Measurements from ENCODE around the gene GJD2.

GJD2 gene

DNA sequence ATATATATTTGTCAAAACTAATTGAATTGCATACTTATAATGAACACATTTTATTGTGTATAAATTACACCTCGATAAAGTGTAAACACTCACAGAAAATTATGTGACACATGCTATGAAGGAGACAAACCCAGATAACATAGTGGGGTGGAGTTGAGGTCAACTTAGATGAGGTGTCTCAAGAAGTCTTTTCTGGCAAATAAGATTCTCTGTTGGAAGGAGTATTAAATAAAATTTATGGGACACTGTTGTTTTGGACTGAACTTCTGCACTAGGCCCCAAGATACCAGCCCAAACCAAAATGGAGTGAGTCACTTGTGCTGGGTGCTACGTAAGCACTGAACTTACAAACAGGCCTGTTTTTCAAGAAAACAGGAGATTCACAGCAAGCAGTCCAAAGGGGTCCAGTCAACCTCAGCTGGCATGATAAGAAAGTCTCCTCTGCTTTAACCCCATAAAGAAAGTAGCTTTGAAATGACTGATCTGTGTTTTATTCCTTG, 21.9 kb upstream of the GJD2 start:
- TF ChIP-seq CTCF (conservative IDR thresholded peaks at IDR 0.05; ENCODE audit: low read depth), result no peak
- no peak for DNase-seq (ENCODE audit: low spot score)
- H3K27ac ChIP-seq, result no peak overlapping the region
- CTCF ChIA-PET, result no interaction called here
- POLR2A ChIA-PET (ENCODE audit: low non-redundant PET), result no interaction called here

DNA sequence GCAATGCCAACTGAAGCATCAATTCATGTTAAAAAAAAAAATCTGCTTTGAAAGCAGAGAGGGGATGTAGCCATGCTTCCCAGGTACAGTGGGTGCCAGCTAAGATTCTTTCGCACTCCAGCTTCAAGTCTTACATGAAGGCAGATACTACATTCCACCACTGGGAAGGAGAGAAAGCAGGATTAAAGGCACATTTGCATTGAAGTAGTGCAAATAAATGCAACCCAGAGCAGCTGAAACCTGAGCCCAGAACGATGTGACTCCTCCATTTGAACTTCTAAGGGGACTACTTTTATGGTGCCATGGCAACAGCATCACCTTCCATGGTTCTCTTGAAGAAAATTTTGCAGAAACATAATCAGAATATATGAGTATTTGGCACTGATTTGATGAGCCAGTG, 19.1 kb upstream of the GJD2 start:
- ChIA-PET CTCF (interaction anchor here (0.6 kb wide), 1 partner anchor 142 kb away, joined by 3 read pairs; no protein-coding TSS in a partner anchor), POLR2A (ENCODE audit: low non-redundant PET) (no interaction called here)
- H3K27ac ChIP-seq, result no peak overlapping the region
- DNase-seq (ENCODE audit: low spot score), result no peak
- TF ChIP-seq CTCF (conservative IDR thresholded peaks at IDR 0.05; ENCODE audit: low read depth), result no peak

- POLR2A ChIA-PET (ENCODE audit: low non-redundant PET), result no interaction called here
- CTCF ChIA-PET, result no interaction called here
- DNase-seq (ENCODE audit: low spot score), result no peak
- no peak for TF ChIP-seq CTCF (conservative IDR thresholded peaks at IDR 0.05; ENCODE audit: low read depth)
- no peak overlapping the region for H3K27ac ChIP-seq
Observed at GRCh38 chr15:34773013-34773412, 18.2 kb upstream of the GJD2 start.

DNA sequence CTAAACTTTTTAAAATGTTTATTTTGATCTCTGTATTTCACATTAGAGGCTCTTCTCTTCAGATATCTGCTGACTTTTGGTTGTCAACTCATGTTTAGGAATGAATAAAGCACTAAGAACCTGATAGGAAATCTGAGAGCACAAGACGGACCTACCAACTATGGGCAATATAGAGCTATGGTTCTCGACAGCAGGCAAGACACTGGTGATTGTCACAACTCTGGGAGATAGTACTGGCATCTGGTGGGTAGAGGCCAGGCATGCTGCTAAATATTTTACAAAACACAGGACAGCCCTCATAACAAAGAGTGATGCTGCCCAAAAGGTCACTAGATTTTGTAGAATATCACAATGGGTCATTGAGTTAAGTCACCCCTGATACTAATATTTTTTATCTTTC, 17.5 kb upstream of the GJD2 start:
- TF ChIP-seq CTCF (conservative IDR thresholded peaks at IDR 0.05; ENCODE audit: low read depth), result no peak
- DNase-seq (ENCODE audit: low spot score), result no peak
- POLR2A ChIA-PET (ENCODE audit: low non-redundant PET), result no interaction called here
- CTCF ChIA-PET, result no interaction called here
- no peak overlapping the region for H3K27ac ChIP-seq

- CTCF ChIA-PET, result no interaction called here
- no peak for TF ChIP-seq CTCF (conservative IDR thresholded peaks at IDR 0.05; ENCODE audit: low read depth)
Observed at GRCh38 chr15:34769711-34770110, 14.9 kb upstream of the GJD2 start.

GRCh38 chr15:34768530-34768929, 13.7 kb upstream of the GJD2 start:
- H3K27ac ChIP-seq, result no peak overlapping the region
- TF ChIP-seq CTCF (conservative IDR thresholded peaks at IDR 0.05; ENCODE audit: low read depth), result no peak
- ChIA-PET POLR2A (ENCODE audit: low non-redundant PET) (no interaction called here), CTCF (no interaction called here)
- DNase-seq (ENCODE audit: low spot score), result no peak

More at GRCh38 chr15:34769711-34770110, 14.9 kb upstream of the GJD2 start:
- POLR2A ChIA-PET (ENCODE audit: low non-redundant PET), result no interaction called here
- DNase-seq (ENCODE audit: low spot score), result no peak
- no peak overlapping the region for H3K27ac ChIP-seq

DNA sequence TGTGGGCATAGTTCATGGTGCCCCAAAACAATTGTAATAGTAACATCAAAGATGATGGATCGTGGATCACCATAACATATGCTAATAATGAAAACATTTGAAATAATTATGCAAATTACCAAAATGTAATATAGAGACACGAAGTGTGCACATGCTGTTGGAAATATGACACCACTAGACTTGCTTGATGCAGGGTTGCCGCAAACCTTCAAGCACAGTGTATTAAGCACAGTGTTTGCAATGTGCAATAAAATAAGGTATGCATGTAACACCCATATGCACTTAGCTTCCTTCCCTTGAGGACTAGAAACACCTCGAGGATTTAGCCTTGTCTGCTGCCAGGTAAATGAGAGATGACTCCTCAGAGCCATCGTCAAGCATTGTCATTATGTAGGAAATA, 10.9 kb upstream of the GJD2 start:
- H3K27ac ChIP-seq, result no peak overlapping the region
- ChIA-PET CTCF (no interaction called here), POLR2A (ENCODE audit: low non-redundant PET) (no interaction called here)
- no peak for DNase-seq (ENCODE audit: low spot score)
- TF ChIP-seq CTCF (conservative IDR thresholded peaks at IDR 0.05; ENCODE audit: low read depth), result no peak

Measured in RWPE1 (cell line).